Measurements from ENCODE around the gene ATP6V1B1. TPM values are rescaled to one million over a fixed set of nuclear protein-coding genes. Genes with fewer than 3 reads are reported as not detected.

The ATP6V1B1 gene
- total and polyA plus RNA-seq, 10 of the 15 experiments (the other 5 are each of a cell fraction or from before 2014, with no cell fraction given) = not detected

GRCh38 chr2:70957798-70958197, 22.1 kb downstream of the ATP6V1B1 start:
- no TSS peak for BruUV-seq (replicated peaks)
- ChIA-PET RAD21 (ENCODE audit: unreplicated experiment) (interaction anchor here (0.6 kb wide), 1 partner anchor 148 kb away, joined by 4 read pairs; no protein-coding TSS in a partner anchor), SMC1A (ENCODE audit: uncharacterized antibody, unreplicated experiment) (no interaction called here), POLR2A (no interaction called here), CTCF (no interaction called here)
- no peak for DNase-seq (ENCODE audit: low read depth, low spot score)
- Histone ChIP-seq H3K4me3 (no peak overlapping the region), H3K4me1 (ENCODE audit: control insufficient read depth, insufficient read depth, low read length) (no peaks in the 10 kb centered on the region), H3K27me3 (replicated peaks in 1 of 2; ENCODE audit: control insufficient read depth in 2 of 2, insufficient read depth in 2 of 2, low read length in 1 of 2) (no peaks in the 10 kb centered on the region), H3K79me2 (ENCODE audit: control insufficient read depth, insufficient read depth, low read length) (no peaks in the 10 kb centered on the region), H3K36me3 (ENCODE audit: control insufficient read depth in 2 of 2, insufficient read depth in 2 of 2, low read length in 1 of 2) (no peaks in the 10 kb centered on the region), H3K9ac (ENCODE audit: control insufficient read depth, insufficient read depth, low read length) (no peak overlapping the region), H2AFZ (ENCODE audit: control insufficient read depth, low read depth, low read length) (no peak overlapping the region), H3K27ac (ENCODE audit: control insufficient read depth, insufficient read depth) (no peak overlapping the region), H3K4me2 (ENCODE audit: control insufficient read depth, insufficient read depth) (no peak overlapping the region), H3K9me3 (replicated peaks; ENCODE audit: control insufficient read depth, insufficient read depth, low read length) (no peaks in the 10 kb centered on the region), H4K20me1 (ENCODE audit: control insufficient read depth, insufficient read depth) (no peaks in the 10 kb centered on the region)
- TF ChIP-seq E2F4 (IDR thresholded peaks at IDR 0.05; ENCODE audit: low read depth, low read length) (no peak), ZSCAN29 (IDR thresholded peaks at IDR 0.05) (no peak), SUZ12 (IDR thresholded peaks at IDR 0.05; ENCODE audit: unreplicated experiment) (no peak), ETV6 (conservative IDR thresholded peaks at IDR 0.05 in 1 of 2, IDR thresholded peaks at IDR 0.05 in 1 of 2; ENCODE audit: borderline replicate concordance in 1 of 2, low read depth in 1 of 2) (no peak), REST (IDR thresholded peaks at IDR 0.05; ENCODE audit: low read depth, low read length) (no peak), DPF2 (IDR thresholded peaks at IDR 0.05) (no peak), BHLHE40 (IDR thresholded peaks at IDR 0.05; ENCODE audit: borderline replicate concordance in 1 of 2, low read depth in 2 of 2, low read length in 1 of 2) (no peak), CBFB (IDR thresholded peaks at IDR 0.05; ENCODE audit: low read depth) (no peak), TAF1 (IDR thresholded peaks at IDR 0.05; ENCODE audit: borderline replicate concordance, low read depth, low read length) (no peak), NFYA (IDR thresholded peaks at IDR 0.05; ENCODE audit: borderline replicate concordance, low read depth, low read length) (no peak), ZNF384 (IDR thresholded peaks at IDR 0.05; ENCODE audit: borderline replicate concordance, low read depth, low read length) (no peak), KDM1A (IDR thresholded peaks at IDR 0.05; ENCODE audit: borderline replicate concordance) (no peak)
- intact Hi-C loops (cut with micrococcal nuclease; ENCODE audit: unreplicated experiment) = no loop called here
- in situ Hi-C loops (cut with MboI) = no loop called here
- ATAC-seq = no peak
- WGBS (ENCODE audit: insufficient coverage, insufficient replicate concordance, low lambda C conversion rate, missing lambda C conversion rate) = 69% methylated on average over 6 of the region's 6 CpGs
- no peak for FAIRE-seq

All from GM12878 (cell line).